Panc1 (cell line): ENCODE measurements around the gene PRTN3. TPM values are rescaled to one million over a fixed set of nuclear protein-coding genes. Genes with fewer than 3 reads are reported as not detected.

Experiments
- ATAC-seq: fragments of 200-7000 bp; cut with Tn5 transposase; 2 replicates; pipeline ENCODE4 v1.9.1; 2020; ENCODE audit warnings: mild to moderate bottlenecking, moderate library complexity
- BruUV-seq: library from RNA; stranded (reverse); fragments of 400-500 nt; replicated peaks from 2 replicates; lab custom pipeline; 2021; lab: Mats Ljungman, UMichigan
- CTCF ChIA-PET: fragments of 300-600 bp; sonication (Branson Sonifier 250); formaldehyde crosslinking; loops from one replicate; lab custom pipeline; 2022; ENCODE audit warnings: antibody characterized with exemption; lab: Charles Lee
- POLR2A ChIA-PET: fragments of 300-600 bp; sonication (Branson Sonifier 250); formaldehyde crosslinking; loops from one replicate; lab custom pipeline; 2022; ENCODE audit warnings: antibody characterized with exemption; lab: Charles Lee
- DNase-seq: peaks from one replicate; pipeline ENCODE4 v3.0.0-alpha.2; 2010; ENCODE audit warnings: low read depth, low spot score
- H3K27ac ChIP-seq: 2 replicates; pipeline ENCODE4 v1.5.1; 2011; ENCODE audit warnings: mild to moderate bottlenecking, low read length, inconsistent platforms
- H3K27me3 ChIP-seq: fragments of 200-500 bp; sonication (Bioruptor generic); 2 replicates; pipeline ENCODE4 v1.6.0; 2014; ENCODE audit warnings: low read length, inconsistent platforms; ENCODE audit not compliant: control insufficient read depth, insufficient read depth
- H3K36me3 ChIP-seq: fragments of 200-500 bp; sonication (Bioruptor generic); 2 replicates; pipeline ENCODE4 v1.5.1; 2014; ENCODE audit warnings: inconsistent platforms, mild to moderate bottlenecking, low read length, moderate library complexity; ENCODE audit not compliant: control insufficient read depth, insufficient read depth
- H3K4me1 ChIP-seq: 2 replicates; pipeline ENCODE4 v1.5.1; 2011; ENCODE audit warnings: inconsistent platforms, mild to moderate bottlenecking, low read length, moderate library complexity; ENCODE audit not compliant: control insufficient read depth, insufficient read depth
- H3K4me3 ChIP-seq, 2 experiments: 2 replicates each; pipeline ENCODE4 v1.5.1; 2011 to 2012; ENCODE audit warnings: low read depth in 2 of 2, low read length in 2 of 2, mild to moderate bottlenecking in 2 of 2, inconsistent platforms in 1 of 2, moderate library complexity in 1 of 2
- H3K9me3 ChIP-seq: fragments of 200-500 bp; sonication (Bioruptor generic); 2 replicates; pipeline ENCODE4 v1.5.1; 2014; ENCODE audit warnings: low read depth, mild to moderate bottlenecking, inconsistent platforms, low read length, moderate library complexity; ENCODE audit not compliant: control insufficient read depth, insufficient read depth
- POLR2AphosphoS5 ChIP-seq: IDR thresholded peaks from 2 replicates; pipeline ENCODE4 v1.6.1; 2012; ENCODE audit warnings: mild to moderate bottlenecking, low read depth, low read length, moderate library complexity
- SIN3A ChIP-seq: IDR thresholded peaks from 2 replicates; pipeline ENCODE4 v1.6.1; 2012; ENCODE audit warnings: low read depth, mild to moderate bottlenecking, low read length, moderate library complexity, borderline replicate concordance; ENCODE audit not compliant: insufficient read depth
- TCF7L2 ChIP-seq: IDR thresholded peaks from 2 replicates; pipeline ENCODE4 v1.6.1; 2011; ENCODE audit warnings: mild to moderate bottlenecking, low read depth, low read length, inconsistent platforms
- in situ Hi-C: cut with HindIII; loops from 2 replicates; pipeline ENCODE4 v1.10.0; 2016; ENCODE audit warnings: low sequenced_read_pairs, low pct_unique_long_range_greater_than_20kb
- intact Hi-C: fragments of 100-400 bp; cut with micrococcal nuclease; formaldehyde crosslinking; loops from one replicate; pipeline ENCODE4 v1.10.0; 2022; ENCODE audit not compliant: unreplicated experiment
- total RNA-seq: library from RNA; stranded (reverse); gene quantifications from one replicate; pipeline ENCODE4 v1.2.1, GENCODE V29; 2021; ENCODE audit not compliant: unreplicated experiment
- TF ChIP-seq, protein P1 (sequence below), 2 experiments: IDR thresholded peaks; 2 replicates each; pipeline ENCODE4 v1.6.1; 2011 to 2012; ENCODE audit warnings: low read depth in 2 of 2, control low read depth in 1 of 2, low read length in 1 of 2, mild to moderate bottlenecking in 1 of 2, moderate library complexity in 1 of 2; ENCODE audit not compliant: insufficient read depth in 1 of 2
- TF ChIP-seq, protein P2 (sequence below): fragments of 450-650 bp; IDR thresholded peaks from 2 replicates; pipeline ENCODE4 v1.5.1; 2017; ENCODE audit warnings: mild to moderate bottlenecking

Gene PRTN3
- total RNA-seq, 1 experiment from 2014 or later, result 1.5 TPM

DNA sequence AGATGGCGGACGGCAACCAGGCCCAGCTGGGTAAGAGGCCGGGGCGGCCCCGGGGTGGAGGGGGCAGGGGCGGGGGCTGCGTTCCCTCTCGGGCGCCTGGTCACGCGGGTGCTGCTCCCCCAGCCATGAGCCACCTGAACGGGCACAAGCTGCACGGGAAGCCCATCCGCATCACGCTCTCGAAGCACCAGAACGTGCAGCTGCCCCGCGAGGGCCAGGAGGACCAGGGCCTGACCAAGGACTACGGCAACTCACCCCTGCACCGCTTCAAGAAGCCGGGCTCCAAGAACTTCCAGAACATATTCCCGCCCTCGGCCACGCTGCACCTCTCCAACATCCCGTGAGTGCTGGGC lies 32.4 kb upstream of the PRTN3 start:
- no peaks in the 10 kb centered on the region for H3K4me1 ChIP-seq
- H3K27ac ChIP-seq, result no peak overlapping the region
- in situ Hi-C loops (no loop called here), intact Hi-C loops (no loop called here)
- ATAC-seq, result no peak
- peaks cover 12% of the 10 kb centered on the region for H3K36me3 ChIP-seq
- H3K9me3 ChIP-seq, result no peaks in the 10 kb centered on the region
- POLR2A ChIA-PET, result no interaction called here
- H3K27me3 ChIP-seq, result no peaks in the 10 kb centered on the region
- CTCF ChIA-PET, result no interaction called here
- no TSS peak for BruUV-seq
- TF ChIP-seq, protein P1, sequence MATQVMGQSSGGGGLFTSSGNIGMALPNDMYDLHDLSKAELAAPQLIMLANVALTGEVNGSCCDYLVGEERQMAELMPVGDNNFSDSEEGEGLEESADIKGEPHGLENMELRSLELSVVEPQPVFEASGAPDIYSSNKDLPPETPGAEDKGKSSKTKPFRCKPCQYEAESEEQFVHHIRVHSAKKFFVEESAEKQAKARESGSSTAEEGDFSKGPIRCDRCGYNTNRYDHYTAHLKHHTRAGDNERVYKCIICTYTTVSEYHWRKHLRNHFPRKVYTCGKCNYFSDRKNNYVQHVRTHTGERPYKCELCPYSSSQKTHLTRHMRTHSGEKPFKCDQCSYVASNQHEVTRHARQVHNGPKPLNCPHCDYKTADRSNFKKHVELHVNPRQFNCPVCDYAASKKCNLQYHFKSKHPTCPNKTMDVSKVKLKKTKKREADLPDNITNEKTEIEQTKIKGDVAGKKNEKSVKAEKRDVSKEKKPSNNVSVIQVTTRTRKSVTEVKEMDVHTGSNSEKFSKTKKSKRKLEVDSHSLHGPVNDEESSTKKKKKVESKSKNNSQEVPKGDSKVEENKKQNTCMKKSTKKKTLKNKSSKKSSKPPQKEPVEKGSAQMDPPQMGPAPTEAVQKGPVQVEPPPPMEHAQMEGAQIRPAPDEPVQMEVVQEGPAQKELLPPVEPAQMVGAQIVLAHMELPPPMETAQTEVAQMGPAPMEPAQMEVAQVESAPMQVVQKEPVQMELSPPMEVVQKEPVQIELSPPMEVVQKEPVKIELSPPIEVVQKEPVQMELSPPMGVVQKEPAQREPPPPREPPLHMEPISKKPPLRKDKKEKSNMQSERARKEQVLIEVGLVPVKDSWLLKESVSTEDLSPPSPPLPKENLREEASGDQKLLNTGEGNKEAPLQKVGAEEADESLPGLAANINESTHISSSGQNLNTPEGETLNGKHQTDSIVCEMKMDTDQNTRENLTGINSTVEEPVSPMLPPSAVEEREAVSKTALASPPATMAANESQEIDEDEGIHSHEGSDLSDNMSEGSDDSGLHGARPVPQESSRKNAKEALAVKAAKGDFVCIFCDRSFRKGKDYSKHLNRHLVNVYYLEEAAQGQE (IDR thresholded peaks at IDR 0.05; ENCODE audit: insufficient read depth in 1 of 2, low read depth in 2 of 2, low read length in 1 of 2), result no peak
- TF ChIP-seq, protein P2, sequence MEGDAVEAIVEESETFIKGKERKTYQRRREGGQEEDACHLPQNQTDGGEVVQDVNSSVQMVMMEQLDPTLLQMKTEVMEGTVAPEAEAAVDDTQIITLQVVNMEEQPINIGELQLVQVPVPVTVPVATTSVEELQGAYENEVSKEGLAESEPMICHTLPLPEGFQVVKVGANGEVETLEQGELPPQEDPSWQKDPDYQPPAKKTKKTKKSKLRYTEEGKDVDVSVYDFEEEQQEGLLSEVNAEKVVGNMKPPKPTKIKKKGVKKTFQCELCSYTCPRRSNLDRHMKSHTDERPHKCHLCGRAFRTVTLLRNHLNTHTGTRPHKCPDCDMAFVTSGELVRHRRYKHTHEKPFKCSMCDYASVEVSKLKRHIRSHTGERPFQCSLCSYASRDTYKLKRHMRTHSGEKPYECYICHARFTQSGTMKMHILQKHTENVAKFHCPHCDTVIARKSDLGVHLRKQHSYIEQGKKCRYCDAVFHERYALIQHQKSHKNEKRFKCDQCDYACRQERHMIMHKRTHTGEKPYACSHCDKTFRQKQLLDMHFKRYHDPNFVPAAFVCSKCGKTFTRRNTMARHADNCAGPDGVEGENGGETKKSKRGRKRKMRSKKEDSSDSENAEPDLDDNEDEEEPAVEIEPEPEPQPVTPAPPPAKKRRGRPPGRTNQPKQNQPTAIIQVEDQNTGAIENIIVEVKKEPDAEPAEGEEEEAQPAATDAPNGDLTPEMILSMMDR, result no peak
- TF ChIP-seq TCF7L2, result no peak
- no peak for TF ChIP-seq SIN3A
- TF ChIP-seq POLR2AphosphoS5, result no peak
- no peak for DNase-seq
- H3K4me3 ChIP-seq, result no peak overlapping the region

DNA sequence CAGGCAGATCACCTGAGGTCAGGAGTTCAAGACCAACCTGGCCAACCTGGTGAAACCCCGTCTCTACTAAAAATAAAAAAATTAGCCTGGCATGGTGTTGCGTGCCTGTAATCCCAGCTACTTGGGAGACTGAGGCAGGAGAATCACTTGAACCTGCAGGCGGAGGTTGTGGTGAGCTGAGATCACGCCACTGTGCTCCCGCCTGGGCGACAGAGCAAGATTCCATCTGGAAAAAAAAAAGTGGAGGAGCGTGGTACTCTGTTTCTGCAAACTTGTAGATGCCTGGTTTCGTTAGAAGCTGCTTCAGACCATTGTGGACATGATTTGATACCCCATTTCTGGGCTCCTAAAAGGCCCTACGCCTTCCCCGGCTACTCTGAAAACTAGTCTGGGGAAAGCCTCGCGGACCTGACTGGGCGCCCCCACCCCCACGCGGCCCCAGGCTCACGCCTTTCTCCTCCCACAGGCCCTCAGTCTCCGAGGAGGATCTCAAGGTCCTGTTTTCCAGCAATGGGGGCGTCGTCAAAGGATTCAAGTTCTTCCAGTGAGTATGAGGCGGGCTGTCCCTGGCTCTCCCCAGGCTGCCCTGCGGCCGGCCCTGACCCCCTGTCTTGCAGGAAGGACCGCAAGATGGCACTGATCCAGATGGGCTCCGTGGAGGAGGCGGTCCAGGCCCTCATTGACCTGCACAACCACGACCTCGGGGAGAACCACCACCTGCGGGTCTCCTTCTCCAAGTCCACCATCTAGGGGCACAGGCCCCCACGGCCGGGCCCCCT lies 30.5 kb upstream of the PRTN3 start:
- TF ChIP-seq SIN3A (no peak), TCF7L2 (no peak), POLR2AphosphoS5 (no peak)
- TF ChIP-seq, protein P1 (IDR thresholded peaks at IDR 0.05; ENCODE audit: insufficient read depth in 1 of 2, low read depth in 2 of 2, low read length in 1 of 2), result no peak
- TF ChIP-seq, protein P2, result no peak
- Histone ChIP-seq H3K27ac (no peak overlapping the region), H3K36me3 (peaks cover 12% of the 10 kb centered on the region), H3K4me3 (no peak overlapping the region), H3K27me3 (no peaks in the 10 kb centered on the region), H3K4me1 (no peaks in the 10 kb centered on the region), H3K9me3 (no peaks in the 10 kb centered on the region)
- BruUV-seq, result no TSS peak
- ChIA-PET POLR2A (interaction anchor here (0.6 to 0.7 kb wide), 2 partner anchors 16 to 30 kb away, joined by 4 read pairs; no protein-coding TSS in a partner anchor), CTCF (no interaction called here)
- no peak for DNase-seq
- in situ Hi-C loops, result no loop called here
- intact Hi-C loops, result no loop called here
- no peak for ATAC-seq
